Activated CD8-positive, alpha-beta memory T cell treated with anti-CD3 and anti-CD28 coated beads, Interleukin-2, amount 50 U/mL, for 1 hour (primary cell): ENCODE results near the gene CHMP4A.

Experiments used
- DNase-seq: peaks from one replicate; pipeline ENCODE4 v3.0.0-alpha.2; 2020; ENCODE audit errors: extremely low read depth

Gene CHMP4A

DNA sequence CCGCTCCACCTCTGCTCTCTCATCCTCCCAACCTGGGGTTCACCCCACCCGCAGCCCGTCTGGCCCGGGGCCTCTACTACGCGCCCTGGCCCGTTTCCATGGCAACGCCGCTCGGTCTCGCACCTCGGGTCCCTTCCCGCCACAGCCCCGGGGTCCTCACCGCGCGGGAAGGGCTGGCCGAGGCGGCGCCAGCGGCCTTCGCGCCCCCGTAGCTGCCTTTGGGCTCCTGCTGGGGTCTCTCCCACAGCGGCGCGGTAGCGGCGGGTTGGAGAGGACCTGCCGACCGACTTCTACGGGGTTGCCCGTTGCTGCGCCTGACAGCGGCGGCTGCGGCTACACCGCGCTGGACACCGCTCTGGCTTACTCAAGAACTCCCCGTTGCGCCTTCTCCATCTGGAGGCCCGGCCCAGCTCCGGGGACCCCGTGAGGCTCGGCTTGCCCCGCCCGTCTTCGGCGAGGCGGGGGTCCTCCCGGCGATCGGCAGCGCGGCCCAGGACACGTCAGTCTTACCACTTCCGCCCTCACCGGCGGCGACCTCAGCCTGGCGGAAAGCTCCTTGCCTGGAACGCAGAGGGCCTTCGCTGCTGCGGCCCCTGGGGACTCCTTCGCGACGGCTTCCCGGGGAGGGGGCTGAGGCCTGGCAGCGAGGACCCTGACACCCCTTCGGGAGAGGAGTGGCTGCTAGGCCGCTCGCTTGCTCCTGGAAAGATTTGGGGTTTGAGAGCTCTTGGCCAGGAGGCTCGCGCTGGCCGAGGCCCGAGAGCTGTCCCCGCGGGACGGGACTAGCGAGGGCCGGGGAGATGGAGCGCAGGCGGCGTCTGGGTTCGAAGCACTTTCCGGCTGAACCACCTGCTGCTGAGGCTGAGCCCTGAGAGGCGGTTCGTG, 17.9 kb downstream of the CHMP4A start, which contains the start of gene TM9SF1:
Gene TM9SF1 (minus strand): TSS at position 256 of the 885 bp plus-strand sequence. CDS start 422 bp downstream, outside the sequence.
- peak; percentile 82 for DNase-seq

DNA sequence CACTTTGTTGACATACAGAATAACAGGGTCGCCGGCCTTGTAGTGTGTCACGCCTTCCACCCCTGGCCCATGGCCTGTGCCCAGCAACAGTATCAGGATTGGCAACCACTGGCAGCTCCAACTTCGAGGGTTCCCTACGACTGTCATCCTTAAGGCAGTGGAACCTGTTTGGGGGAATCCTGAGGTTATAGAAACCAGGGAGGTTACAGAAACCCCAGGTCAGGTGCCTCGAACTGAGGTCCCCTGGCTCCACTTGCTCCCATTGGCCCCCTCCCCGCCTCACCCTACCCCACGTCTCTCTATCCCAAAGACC, 18.5 kb downstream of the CHMP4A start:
- DNase-seq, result no peak

DNA sequence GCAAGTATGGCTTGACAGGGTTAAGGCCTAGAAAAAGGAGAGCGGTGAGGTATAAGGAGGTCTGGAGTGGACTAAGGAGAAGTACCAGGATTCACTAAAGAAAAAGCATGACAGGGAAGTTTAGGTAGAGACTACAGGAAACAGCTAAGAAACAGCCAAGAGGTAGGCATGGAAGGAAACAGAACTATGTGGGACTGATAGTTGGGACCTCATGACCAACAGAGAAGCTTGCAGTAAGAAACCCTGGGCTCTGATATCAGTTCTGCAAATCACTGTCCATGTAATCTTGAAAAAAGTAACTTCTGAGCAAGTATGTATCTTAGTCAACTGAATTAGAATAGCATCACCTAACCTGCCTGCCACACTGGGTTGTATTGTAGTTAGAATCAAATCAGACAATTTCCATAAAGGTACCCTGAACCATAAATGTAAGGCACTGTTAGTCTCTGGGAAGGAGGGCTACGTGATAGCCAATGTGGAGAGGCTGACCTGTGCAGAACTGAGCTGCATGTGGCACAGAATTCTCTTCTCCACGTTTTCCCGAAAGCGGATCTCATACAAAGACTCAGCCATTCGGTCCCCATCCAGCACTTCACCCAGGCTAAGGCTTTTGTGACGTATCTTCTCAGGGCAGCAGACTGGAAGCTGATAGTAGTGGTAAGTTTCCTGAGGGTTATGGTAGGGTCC, 19.0 kb downstream of the CHMP4A start:
- DNase-seq, result no peak

DNA sequence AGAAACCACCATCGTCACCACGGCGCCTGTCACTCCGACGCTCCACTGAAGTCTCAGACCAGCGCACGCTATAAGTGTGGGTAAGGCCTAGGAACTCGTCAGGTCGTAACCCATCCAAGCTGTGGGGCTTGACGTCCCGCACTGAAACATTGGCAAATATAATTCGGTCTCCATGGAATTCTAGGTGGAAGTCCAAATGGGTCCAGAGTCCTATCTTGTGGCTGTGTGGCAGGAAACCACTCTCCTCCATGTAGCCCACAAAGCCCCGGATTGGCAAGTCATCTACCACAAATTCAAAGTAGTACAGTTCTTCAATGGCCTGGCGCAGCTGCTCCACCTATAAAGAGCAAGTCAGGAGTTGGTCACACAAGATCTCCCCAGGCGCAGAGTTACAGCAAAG, 20.4 kb downstream of the CHMP4A start:
- DNase-seq, result no peak

DNA sequence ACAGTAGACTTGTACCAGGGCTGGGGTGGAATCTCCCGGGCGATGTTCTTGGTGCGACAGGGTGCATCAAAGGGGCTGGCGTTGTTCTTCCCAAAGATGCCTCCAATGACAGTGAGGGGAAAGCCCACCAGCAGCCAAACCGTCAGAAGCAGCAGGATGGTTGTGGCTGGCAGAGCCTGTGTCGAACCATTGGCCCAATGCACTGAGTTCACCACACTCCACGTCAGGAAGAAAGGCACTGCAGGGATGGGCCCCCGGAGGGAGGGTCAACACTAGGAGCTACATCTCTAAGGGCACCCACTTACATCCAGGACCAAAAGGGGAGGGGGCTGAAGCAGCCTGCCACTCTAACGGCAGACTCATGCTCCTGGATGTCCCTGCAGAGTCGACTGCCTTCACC, 22.9 kb downstream of the CHMP4A start:
- no peak for DNase-seq

DNA sequence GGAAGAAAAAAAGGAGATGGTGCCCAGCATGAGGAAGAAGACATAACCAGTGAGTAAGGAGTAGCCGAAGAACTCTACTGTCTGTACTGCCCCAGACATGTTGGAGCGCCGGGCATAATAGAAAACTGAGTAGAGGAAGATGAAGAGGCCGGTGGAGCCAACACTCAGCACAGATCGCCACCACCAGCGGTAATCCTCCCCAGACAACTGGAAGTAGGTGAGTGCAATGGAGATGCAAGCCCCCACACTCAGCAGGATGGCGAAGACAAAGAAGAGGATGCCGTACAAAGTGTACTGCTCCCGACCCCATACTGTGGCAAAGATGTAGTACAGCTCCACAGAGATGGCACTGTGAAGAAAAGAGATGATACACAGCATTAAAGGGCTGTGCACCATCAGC, 23.8 kb downstream of the CHMP4A start:
- no peak for DNase-seq

DNA sequence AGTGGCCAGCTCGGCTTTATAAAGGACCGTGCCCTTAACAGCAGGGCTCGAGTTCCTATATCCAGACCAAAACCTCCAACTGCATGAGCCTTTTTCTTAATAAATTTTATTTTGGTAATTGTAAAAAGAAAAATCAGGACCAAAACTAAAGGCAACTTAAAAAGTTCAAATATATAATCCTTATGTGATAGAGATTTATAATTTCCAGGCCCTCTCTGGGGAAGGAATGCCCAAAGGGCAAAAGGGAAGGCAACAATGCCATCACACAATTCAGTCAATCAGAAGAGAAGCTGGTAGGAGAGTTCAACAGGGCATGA, 24.3 kb downstream of the CHMP4A start:
- DNase-seq, result no peak

DNA sequence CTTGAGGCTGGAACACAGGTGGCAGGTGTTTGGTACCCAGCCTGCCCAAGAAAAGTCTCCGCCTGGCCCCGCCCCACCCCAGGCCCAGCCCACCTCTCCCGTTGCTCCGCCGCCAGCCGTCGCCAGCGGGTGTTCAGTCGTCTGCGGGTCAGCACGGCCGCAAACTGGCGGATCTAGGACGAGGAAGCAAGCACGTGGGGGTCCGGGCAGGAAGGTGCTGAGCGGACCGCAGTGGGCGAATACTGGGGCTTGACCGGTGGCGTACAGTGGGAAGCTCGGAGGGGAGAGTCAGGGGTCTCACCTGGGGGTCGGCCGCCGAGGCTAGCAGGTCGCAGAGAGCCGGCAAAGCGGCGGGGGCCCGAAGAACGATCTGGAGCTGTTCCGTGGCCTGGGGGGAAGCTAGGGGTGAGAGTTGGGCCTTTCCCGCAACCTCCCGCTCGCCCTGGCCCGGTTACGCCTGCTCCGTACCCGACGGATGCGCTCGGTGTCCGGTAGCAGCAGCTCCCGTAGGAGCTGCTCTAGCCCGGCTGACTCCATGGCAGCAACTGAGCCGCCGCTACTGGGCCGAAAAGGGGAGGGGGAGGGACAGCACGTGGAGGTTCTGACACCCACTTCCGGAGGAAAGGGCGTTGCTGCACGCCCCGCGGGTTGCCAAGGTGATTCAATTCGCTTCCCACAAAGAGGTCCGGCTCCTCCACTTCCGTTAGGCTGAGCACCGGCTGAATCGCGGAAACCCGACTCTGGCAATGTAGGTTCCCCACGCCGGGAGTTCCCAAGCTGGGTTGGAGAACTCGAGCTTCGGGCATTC, 24.8 kb downstream of the CHMP4A start, which contains the start of gene IPO4:
Gene IPO4 (minus strand): TSS at position 566 of the 808 bp plus-strand sequence. CDS start 29 bp downstream, at position 537.
- DNase-seq, result peak; percentile 93

DNA sequence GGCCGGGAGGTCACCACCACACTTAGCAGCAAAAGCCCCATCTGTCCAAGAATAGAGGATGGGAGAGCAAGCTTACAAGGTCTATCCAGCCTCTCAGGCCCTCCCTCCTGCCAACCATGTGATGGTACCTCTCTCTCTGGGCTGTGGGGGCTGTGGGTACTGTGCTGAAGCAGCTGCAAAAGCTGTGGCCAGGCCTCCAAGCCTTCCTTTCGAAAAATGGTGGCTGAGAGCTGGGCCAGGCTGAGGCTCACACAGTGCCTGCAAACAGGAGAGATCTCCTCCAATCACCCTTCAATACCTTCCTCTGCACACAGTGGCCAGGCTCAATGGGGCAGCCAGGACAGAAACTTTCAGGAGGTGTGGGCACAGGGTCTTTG, 25.8 kb downstream of the CHMP4A start:
- DNase-seq, result no peak

DNA sequence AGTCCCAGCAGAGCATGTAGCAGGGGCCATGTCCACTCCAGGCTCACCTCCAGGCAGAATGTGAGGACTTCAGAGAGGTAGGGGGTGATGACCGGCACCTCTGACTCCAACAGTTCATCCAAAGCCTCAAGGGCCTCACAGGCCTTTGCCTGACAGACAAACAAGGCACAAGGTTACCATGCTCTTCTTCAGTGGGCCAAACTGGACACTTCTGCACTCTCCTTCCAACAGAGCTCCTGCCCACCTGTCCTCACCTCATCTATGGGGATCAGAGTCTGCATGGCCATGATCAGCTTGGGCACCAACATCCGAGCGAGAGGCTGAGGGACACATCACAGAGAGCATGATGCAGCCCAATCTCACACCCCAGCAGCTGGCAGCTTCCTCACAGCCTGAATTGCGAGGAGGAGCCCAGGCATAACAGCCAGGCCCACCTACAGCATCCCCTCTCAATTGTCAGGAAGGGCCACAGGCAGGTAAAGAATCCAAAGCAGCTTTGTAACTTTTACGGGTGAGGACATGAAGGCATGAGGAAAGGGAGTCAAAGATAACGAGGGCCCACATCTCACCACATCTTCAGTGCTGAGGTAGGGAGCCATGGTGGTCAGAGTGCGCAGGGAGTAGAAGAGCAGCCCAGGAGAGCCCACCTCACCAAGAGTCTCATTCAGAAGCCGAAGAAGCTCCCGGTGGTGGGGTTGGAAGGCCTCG, 26.3 kb downstream of the CHMP4A start:
- DNase-seq, result no peak

DNA sequence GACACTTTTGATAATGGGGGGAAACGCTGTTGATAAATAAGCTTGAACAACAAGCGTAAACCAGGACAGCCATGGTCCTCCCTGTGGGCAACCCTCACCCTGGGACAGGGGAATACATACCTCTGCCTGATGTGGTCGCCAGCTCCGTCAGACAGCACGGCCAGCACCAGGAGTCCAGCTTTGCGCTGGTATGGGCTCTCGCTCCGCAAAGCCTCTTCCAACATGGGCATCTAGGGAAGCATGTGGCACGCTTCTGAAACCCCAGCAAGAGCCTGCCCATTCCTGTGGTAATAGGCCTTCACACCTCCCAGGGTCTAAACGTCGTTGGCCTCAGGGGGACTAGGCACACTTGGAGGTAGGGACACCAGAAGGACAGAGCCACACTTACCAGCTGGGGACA, 27.5 kb downstream of the CHMP4A start:
- DNase-seq, result no peak

DNA sequence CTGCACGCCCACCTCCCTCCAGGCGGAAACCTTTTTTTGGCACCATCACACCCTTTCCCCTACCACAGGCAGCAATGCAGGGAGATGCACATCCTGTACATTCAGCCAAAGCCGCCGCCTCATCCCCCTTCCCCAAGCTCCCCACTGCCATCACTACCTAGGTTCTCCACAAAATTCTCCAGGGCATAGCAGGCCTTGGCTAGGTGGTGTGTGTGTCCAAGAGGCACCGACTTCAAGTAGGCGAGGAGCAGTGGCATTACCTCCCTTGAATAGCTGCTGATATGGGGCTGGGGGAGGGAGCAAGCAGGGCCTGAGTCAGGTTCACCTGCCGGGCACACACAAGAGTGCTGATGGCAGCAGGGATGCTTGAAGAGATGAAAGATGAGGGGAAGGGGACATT, 28.3 kb downstream of the CHMP4A start:
- no peak for DNase-seq

DNA sequence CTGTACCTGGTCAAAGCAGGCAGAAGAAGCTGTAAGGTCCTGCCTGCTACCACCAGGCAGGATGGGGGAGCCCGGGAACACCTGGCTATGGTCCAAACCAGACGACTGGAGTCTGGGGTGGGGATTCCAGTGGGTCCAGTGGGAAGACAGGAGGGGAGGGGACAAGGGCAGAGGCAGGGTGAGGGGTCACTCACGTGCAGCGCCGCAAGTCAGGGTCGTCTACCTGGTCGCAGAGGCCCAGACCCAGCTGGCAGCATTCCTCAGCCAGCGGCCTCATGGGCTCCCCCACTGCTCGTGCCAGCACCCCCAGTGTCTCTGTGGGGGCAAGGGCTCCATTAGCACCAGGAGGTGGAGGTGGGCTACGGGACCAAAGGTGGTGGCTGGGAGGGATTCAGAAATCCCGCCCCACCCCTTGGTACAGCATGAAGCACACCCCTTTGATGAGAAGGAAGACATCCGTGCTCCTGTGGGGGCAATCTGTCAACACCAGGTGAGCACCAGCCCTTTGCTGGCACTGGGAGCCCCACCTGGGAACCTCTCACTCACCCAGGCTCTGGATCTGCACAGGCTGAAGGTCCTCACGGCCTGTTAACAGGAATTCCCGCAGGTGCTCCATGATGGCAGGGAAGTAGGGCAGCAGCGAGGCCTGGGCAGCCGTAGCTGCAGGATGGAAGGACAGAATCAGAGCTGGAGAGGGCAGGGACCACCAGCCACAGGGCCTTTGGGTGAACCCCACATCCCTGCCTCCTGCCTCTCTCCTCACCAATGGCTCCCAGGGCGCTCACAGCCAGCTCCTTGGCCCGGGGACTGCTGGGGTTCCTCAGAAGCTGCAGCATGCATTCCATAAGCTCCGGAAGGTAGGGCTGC, 29.0 kb downstream of the CHMP4A start:
- DNase-seq, result no peak

DNA sequence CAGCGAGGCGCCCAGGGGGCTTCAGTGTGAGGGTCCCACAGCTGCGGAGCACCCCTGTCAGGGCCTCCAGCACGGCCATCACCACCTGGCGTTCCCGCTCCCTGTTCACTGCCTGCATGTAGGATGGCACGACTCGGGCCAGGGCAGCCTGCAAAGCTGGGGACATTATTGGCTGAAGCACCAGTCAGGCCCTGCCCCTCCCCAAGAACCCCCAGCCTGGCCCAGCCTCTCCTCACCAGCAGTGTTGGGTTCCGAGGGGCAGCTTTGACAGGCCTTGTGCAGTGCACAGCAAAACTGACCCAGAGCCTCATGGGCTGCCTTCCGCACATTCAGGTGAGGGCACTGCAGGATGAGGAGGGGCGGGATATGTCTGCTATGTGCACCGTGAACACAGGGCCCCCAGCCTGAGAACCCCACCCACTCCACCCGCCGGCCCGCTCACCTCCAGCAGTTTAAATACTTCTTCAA, 30.2 kb downstream of the CHMP4A start:
- no peak for DNase-seq

DNA sequence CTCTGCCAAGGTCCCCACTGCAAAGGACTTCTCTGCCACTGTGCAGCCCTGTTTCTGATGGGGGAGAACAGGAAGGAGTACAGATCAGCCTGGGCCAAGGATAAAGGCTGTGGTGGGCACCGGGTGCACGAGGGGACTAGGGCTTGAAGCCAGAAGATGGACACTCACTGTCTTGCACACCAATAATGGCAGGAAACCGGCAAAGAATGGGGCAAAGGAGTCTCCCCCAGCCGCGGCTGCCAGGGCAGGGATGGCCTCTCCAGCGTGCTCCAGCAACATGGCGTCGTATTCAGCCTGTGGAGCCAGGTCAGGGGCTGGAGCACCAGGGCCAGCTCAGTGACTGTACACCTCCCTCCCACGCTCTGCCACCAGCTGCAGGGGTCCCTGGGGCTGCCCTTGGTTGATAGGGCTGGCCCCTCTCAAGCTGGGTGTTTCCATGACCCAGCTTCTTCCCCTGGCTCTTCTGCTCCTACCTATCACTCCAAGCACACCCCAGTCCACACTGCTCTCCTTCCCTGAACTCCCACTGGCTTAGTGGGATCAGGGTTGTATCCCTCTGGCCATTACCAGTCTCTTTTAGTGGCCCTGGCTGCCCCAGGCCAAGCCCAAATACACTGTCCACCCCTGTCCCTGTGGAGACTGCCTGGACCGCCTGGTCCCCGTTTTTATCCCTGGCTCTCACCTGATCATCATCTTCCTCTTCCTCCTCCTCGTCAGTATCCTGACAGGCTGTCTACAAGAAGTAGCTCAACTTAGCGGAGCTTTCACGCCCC, 31.0 kb downstream of the CHMP4A start:
- DNase-seq, result no peak

DNA sequence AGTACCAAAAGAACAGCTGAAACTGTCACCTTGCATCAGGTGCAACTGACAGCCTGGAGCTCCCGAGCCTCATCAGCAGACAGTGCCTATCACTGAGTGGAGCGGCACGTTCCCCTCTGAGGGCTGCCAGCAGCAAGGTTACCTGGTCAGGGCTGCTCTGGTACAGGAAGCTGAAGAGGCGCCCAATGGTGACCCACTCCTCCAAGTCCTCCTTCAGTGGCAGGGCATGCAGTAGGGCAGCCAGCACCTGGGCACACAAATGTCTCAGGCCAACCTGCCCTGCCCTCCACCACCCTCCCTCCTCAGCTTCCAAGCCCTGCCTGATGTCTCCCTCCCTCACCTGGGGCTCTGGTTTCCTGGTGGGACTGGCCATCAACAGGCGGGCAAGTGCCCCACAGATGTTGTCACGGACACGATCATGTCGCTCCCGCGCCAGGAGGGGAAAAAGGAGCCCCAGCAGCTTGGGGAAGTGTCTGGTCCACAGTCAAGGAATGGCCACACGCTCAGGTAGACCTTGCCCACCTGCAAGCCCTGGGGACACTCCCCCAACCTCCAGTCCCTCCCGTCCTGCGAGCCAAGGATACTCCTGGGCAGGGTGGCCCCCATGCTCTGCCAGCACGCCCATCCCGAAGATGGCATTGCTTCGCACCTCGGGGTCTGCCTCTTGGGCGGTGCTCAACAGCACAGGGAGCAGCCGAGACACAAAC, 31.8 kb downstream of the CHMP4A start:
- no peak for DNase-seq

DNA sequence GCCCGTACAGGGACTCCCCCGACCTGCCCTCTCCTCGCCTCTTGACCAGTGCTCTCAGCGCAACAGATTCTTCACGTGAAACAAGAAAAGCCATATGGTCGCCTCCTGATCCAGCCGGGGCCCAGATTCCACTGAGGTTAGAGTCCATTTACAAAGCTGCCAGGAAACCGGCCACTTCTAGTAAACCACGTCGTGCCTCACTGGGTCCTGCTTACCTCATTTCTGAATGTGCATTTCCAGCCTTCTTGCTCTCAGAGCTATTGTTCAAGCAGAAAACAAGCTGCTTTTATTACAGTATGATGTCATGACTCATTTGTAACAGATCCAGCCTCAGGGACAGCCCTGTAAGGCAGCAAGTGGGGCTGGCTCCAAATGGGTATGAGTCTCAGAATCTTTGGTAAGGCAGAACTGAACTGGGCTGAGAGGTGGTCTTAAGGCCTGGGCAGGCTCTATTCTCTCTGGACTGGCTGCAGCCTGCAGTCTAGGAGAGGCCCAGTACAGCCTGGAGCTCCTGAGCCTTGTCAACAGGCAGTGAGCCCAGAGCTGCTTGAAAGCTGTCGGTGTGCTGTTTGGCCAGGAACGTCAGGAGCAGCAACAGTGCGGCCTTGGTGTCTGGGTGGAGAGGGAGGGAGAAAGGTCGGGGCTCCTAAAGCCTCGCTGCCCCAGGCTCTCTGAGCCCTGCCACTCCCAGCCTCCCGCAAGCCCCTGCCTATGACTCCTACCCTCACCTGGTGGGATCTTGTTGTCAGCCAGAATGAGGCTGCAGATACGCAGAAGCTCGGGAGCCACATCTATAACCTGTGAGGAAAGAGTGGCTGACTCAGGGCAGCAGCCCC, 33.1 kb downstream of the CHMP4A start:
- DNase-seq, result no peak

DNA sequence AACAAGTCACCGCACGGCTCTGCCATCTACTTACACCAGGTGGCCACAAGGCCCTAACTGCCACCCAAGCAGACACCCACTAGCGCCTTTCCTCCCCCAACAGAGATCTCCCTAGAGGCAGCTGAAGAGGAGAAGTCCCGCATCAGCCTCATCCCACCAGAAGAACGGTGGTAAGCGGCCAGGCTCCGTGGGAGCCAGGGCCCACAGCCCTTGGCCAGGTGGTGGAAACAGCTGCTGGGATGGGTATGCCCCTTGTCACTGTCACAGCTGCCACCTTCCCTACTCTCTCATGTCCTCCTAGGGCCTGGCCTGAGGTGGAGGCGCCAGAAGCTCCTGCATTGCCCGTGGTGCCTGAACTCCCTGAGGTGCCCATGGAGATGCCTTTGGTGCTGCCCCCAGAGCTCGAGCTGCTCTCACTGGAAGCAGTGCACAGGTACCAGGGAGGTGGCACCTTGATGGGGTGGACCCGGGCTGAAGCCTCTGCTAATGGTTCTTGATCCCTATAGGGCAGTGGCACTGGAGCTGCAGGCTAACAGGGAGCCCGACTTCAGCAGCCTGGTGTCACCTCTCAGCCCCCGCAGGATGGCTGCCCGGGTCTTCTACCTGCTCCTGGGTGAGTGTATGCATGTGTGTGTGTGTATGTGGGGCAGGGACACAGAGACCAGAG, 33.9 kb downstream of the CHMP4A start:
- DNase-seq, result no peak
